NCI-H2196 treated with DMSO at 0.1 percent for 48 hours (cell line): ENCODE data around the gene OR2T1.
"Not testable (repeated sequence)": the region's sequence is repeated elsewhere in the genome, so short reads cannot be mapped to it uniquely, and the experiment has no call there.

Experiments used
- DNase-seq: peaks from one replicate; lab custom pipeline; 2025; ENCODE audit not compliant: unreplicated experiment; lab: John Stamatoyannopoulos, UW

Gene OR2T1

GRCh38 chr1:248402748-248403147 lies at the start of gene OR2T1:
Gene OR2T1, plus strand, starts transcription at chr1:248403048. Its CDS starts 3,100 bp downstream, at chr1:248406148.
- DNase-seq, result no peak

GRCh38 chr1:248359415-248359814 lies 43.4 kb upstream of the OR2T1 start:
- DNase-seq, result no peak

- DNase-seq, result no peak
These were observed 41.6 kb upstream of the OR2T1 start, which contains the start of gene OR2T4 for GRCh38 chr1:248361121-248361715. Gene OR2T4, plus strand, starts transcription at chr1:248361665. Its CDS starts 0 bp downstream, at chr1:248361665.

- no peak for DNase-seq
These were observed 36.2 kb upstream of the OR2T1 start for GRCh38 chr1:248366609-248367008.

GRCh38 chr1:248372394-248372793 lies 30.5 kb upstream of the OR2T1 start:
- DNase-seq, result no peak

GRCh38 chr1:248373761-248374160 lies 29.1 kb upstream of the OR2T1 start:
- DNase-seq, result no peak

GRCh38 chr1:248375446-248375845 lies 27.4 kb upstream of the OR2T1 start, which contains the start of gene OR2T6:
Gene OR2T6, plus strand, starts transcription at chr1:248375746. Its CDS starts 11,863 bp downstream, at chr1:248387609.
- no peak for DNase-seq

- no peak for DNase-seq
These were observed 25.9 kb upstream of the OR2T1 start for GRCh38 chr1:248376916-248377315.

GRCh38 chr1:248380854-248381253 lies 22.0 kb upstream of the OR2T1 start:
- no peak for DNase-seq

- DNase-seq, result no peak
These were observed 14.4 kb upstream of the OR2T1 start for GRCh38 chr1:248388426-248388825.

- no peak for DNase-seq
These were observed 9.8 kb upstream of the OR2T1 start for GRCh38 chr1:248393050-248393449.

GRCh38 chr1:248404024-248404423 lies 1.2 kb downstream of the OR2T1 start:
- no peak for DNase-seq

- DNase-seq, result no peak
These were observed 4.2 kb downstream of the OR2T1 start for GRCh38 chr1:248406721-248407692.

- DNase-seq, result no peak
These were observed 13.4 kb downstream of the OR2T1 start for GRCh38 chr1:248416226-248416625.

- DNase-seq, result no peak
These were observed 15.0 kb downstream of the OR2T1 start for GRCh38 chr1:248417854-248418253.

GRCh38 chr1:248421384-248421783 lies 18.5 kb downstream of the OR2T1 start:
- DNase-seq, result no peak

- DNase-seq, result not testable (repeated sequence)
These were observed 24.8 kb downstream of the OR2T1 start for GRCh38 chr1:248427526-248428191.

- not testable (repeated sequence) for DNase-seq
These were observed 25.3 kb downstream of the OR2T1 start for GRCh38 chr1:248428192-248428533.

GRCh38 chr1:248431683-248432082 lies 28.8 kb downstream of the OR2T1 start:
- DNase-seq, result not testable (repeated sequence)

GRCh38 chr1:248432201-248432600 lies 29.4 kb downstream of the OR2T1 start:
- DNase-seq, result not testable (repeated sequence)

- DNase-seq, result not testable (repeated sequence)
These were observed 31.1 kb downstream of the OR2T1 start for GRCh38 chr1:248433811-248434415.
